Measurements from ENCODE around the gene PKD1.

GRCh38 chr16:2083876-2084780 lies 51.6 kb downstream of the PKD1 start:
- TF ChIP-seq CTCF (IDR thresholded peaks at IDR 0.05): no peak
- no peak for TF ChIP-seq POLR2A (IDR thresholded peaks at IDR 0.05)
- TF ChIP-seq POLR2AphosphoS5 (IDR thresholded peaks at IDR 0.05): no peak
- TF ChIP-seq EP300 (IDR thresholded peaks at IDR 0.05): no peak

Data from sigmoid colon (tissue), 4 donors.